ENCODE measurements around the gene C1R.

C1R gene

GRCh38 chr12:7067096-7067495 lies 25.1 kb downstream of the C1R start:
- H2AK5ac ChIP-seq (ENCODE audit: low read depth, low read length): no peak overlapping the region
- H3K4ac ChIP-seq (ENCODE audit: low read length): no peak overlapping the region
- no peak overlapping the region for H3K23ac ChIP-seq (ENCODE audit: low read depth, low read length, poor library complexity)
- no peak overlapping the region for H3K18ac ChIP-seq (ENCODE audit: low read length)
- H2AFZ ChIP-seq (ENCODE audit: low read length): no peak overlapping the region
- H3K27me3 ChIP-seq (ENCODE audit: control insufficient read depth in 3 of 3, insufficient read depth in 3 of 3, low read depth in 1 of 3, low read length in 3 of 3): no peaks in the 10 kb centered on the region
- no peak overlapping the region for H3K14ac ChIP-seq (ENCODE audit: low read length)
- no peak overlapping the region for H2BK120ac ChIP-seq (ENCODE audit: low read depth, low read length)
- H3K4me3 ChIP-seq (ENCODE audit: low read length in 2 of 2): no peak overlapping the region
- H3K4me1 ChIP-seq (ENCODE audit: control insufficient read depth in 2 of 2, insufficient read depth in 1 of 2, low read depth in 1 of 2, low read length in 2 of 2): no peaks in the 10 kb centered on the region
- H2BK12ac ChIP-seq (ENCODE audit: low read length): no peak overlapping the region
- H4K91ac ChIP-seq (ENCODE audit: low read depth, low read length, poor library complexity): no peak overlapping the region
- no peak overlapping the region for H4K8ac ChIP-seq (ENCODE audit: low read depth, low read length)
- no peak overlapping the region for H2BK15ac ChIP-seq (ENCODE audit: low read length)
- H3K9me3 ChIP-seq (replicated peaks in 1 of 2; ENCODE audit: control insufficient read depth in 2 of 2, insufficient read depth in 1 of 2, low read depth in 1 of 2, low read length in 2 of 2): no peaks in the 10 kb centered on the region
- no CpG with 5 or more reads among the region's 7 CpGs for WGBS, 2 donors (ENCODE audit: extremely low coverage in 2 of 2, insufficient read length in 2 of 2, insufficient replicate concordance in 1 of 2)
- no peak for DNase-seq (ENCODE audit: low spot score)
- no peak overlapping the region for H2BK5ac ChIP-seq (ENCODE audit: low read length)
- no peaks in the 10 kb centered on the region for H3K79me1 ChIP-seq (ENCODE audit: low read depth, low read length)
- no peak overlapping the region for H3K27ac ChIP-seq (replicated peaks; ENCODE audit: low read length)
- H3K36me3 ChIP-seq (replicated peaks in 1 of 2; ENCODE audit: control insufficient read depth in 2 of 2, insufficient read depth in 2 of 2, low read length in 2 of 2): no peaks in the 10 kb centered on the region
- H3K4me2 ChIP-seq (ENCODE audit: insufficient read depth, low read length, poor library complexity, severe bottlenecking): no peak overlapping the region
- no peak overlapping the region for H3K9ac ChIP-seq (ENCODE audit: low read depth, low read length, poor library complexity)

DNA sequence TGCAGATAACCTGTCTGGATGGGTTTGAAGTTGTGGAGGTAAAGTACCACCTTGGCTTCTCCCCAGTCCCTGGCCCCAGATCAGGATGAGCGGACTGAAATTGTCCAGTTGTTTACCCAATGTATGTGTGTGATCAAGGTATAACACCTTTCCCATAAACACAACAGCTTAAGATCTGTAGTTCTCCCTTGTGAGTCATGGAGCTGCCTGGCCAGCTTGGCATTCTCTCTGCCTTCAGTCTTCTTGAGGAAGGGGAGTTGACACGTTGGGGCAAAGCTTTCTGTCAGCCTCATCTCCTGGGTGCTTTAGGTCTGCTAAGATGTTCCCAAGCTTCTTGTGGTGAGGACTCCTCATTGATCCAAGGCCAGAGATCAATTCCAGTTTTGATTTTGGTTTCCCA lies 25.6 kb downstream of the C1R start:
- no peaks in the 10 kb centered on the region for H3K27me3 ChIP-seq (ENCODE audit: control insufficient read depth in 3 of 3, insufficient read depth in 3 of 3, low read depth in 1 of 3, low read length in 3 of 3)
- no peaks in the 10 kb centered on the region for H3K4me1 ChIP-seq (ENCODE audit: control insufficient read depth in 2 of 2, insufficient read depth in 1 of 2, low read depth in 1 of 2, low read length in 2 of 2)
- H3K23ac ChIP-seq (ENCODE audit: low read depth, low read length, poor library complexity): no peak overlapping the region
- no peak overlapping the region for H3K18ac ChIP-seq (ENCODE audit: low read length)
- H3K27ac ChIP-seq (replicated peaks; ENCODE audit: low read length): no peak overlapping the region
- DNase-seq (ENCODE audit: low spot score): no peak
- H3K9ac ChIP-seq (ENCODE audit: low read depth, low read length, poor library complexity): no peak overlapping the region
- H3K79me1 ChIP-seq (ENCODE audit: low read depth, low read length): no peaks in the 10 kb centered on the region
- no peak overlapping the region for H3K4me2 ChIP-seq (ENCODE audit: insufficient read depth, low read length, poor library complexity, severe bottlenecking)
- H3K36me3 ChIP-seq (replicated peaks in 1 of 2; ENCODE audit: control insufficient read depth in 2 of 2, insufficient read depth in 2 of 2, low read length in 2 of 2): no peaks in the 10 kb centered on the region
- H2BK120ac ChIP-seq (ENCODE audit: low read depth, low read length): no peak overlapping the region
- H2BK15ac ChIP-seq (ENCODE audit: low read length): no peak overlapping the region
- no peak overlapping the region for H3K14ac ChIP-seq (ENCODE audit: low read length)
- WGBS, 2 donors (ENCODE audit: extremely low coverage in 2 of 2, insufficient read length in 2 of 2, insufficient replicate concordance in 1 of 2): no CpG with 5 or more reads among the region's 2 CpGs
- H2BK5ac ChIP-seq (ENCODE audit: low read length): no peak overlapping the region
- no peaks in the 10 kb centered on the region for H3K9me3 ChIP-seq (replicated peaks in 1 of 2; ENCODE audit: control insufficient read depth in 2 of 2, insufficient read depth in 1 of 2, low read depth in 1 of 2, low read length in 2 of 2)
- no peak overlapping the region for H4K8ac ChIP-seq (ENCODE audit: low read depth, low read length)
- H4K91ac ChIP-seq (ENCODE audit: low read depth, low read length, poor library complexity): no peak overlapping the region
- H2BK12ac ChIP-seq (ENCODE audit: low read length): no peak overlapping the region
- H3K4ac ChIP-seq (ENCODE audit: low read length): no peak overlapping the region
- no peak overlapping the region for H2AK5ac ChIP-seq (ENCODE audit: low read depth, low read length)
- no peak overlapping the region for H2AFZ ChIP-seq (ENCODE audit: low read length)
- H3K4me3 ChIP-seq (ENCODE audit: low read length in 2 of 2): no peak overlapping the region

GRCh38 chr12:7065073-7065623 lies 27.1 kb downstream of the C1R start:
- H2AFZ ChIP-seq (ENCODE audit: low read length): no peak overlapping the region
- H3K4me3 ChIP-seq (ENCODE audit: low read length in 2 of 2): no peak overlapping the region
- H3K9ac ChIP-seq (ENCODE audit: low read depth, low read length, poor library complexity): no peak overlapping the region
- WGBS, 2 donors (ENCODE audit: extremely low coverage in 2 of 2, insufficient read length in 2 of 2, insufficient replicate concordance in 1 of 2): no CpG with 5 or more reads among the region's 7 CpGs
- H3K27ac ChIP-seq (replicated peaks; ENCODE audit: low read length): no peak overlapping the region
- no peak overlapping the region for H2BK12ac ChIP-seq (ENCODE audit: low read length)
- H3K79me1 ChIP-seq (ENCODE audit: low read depth, low read length): no peaks in the 10 kb centered on the region
- H3K23ac ChIP-seq (ENCODE audit: low read depth, low read length, poor library complexity): no peak overlapping the region
- no peak overlapping the region for H3K4me2 ChIP-seq (ENCODE audit: insufficient read depth, low read length, poor library complexity, severe bottlenecking)
- H4K91ac ChIP-seq (ENCODE audit: low read depth, low read length, poor library complexity): no peak overlapping the region
- peaks cover 0 to 5% of the 10 kb centered on the region in 2 donors for H3K4me1 ChIP-seq (ENCODE audit: control insufficient read depth in 2 of 2, insufficient read depth in 1 of 2, low read depth in 1 of 2, low read length in 2 of 2)
- H4K8ac ChIP-seq (ENCODE audit: low read depth, low read length): no peak overlapping the region
- H3K4ac ChIP-seq (ENCODE audit: low read length): no peak overlapping the region
- H2AK5ac ChIP-seq (ENCODE audit: low read depth, low read length): no peak overlapping the region
- no peak for DNase-seq (ENCODE audit: low spot score)
- no peak overlapping the region for H2BK120ac ChIP-seq (ENCODE audit: low read depth, low read length)
- H2BK5ac ChIP-seq (ENCODE audit: low read length): no peak overlapping the region
- H3K14ac ChIP-seq (ENCODE audit: low read length): no peak overlapping the region
- H3K36me3 ChIP-seq (replicated peaks in 1 of 2; ENCODE audit: control insufficient read depth in 2 of 2, insufficient read depth in 2 of 2, low read length in 2 of 2): no peaks in the 10 kb centered on the region
- no peaks in the 10 kb centered on the region for H3K27me3 ChIP-seq (ENCODE audit: control insufficient read depth in 3 of 3, insufficient read depth in 3 of 3, low read depth in 1 of 3, low read length in 3 of 3)
- no peak overlapping the region for H2BK15ac ChIP-seq (ENCODE audit: low read length)
- H3K9me3 ChIP-seq (replicated peaks in 1 of 2; ENCODE audit: control insufficient read depth in 2 of 2, insufficient read depth in 1 of 2, low read depth in 1 of 2, low read length in 2 of 2): no peaks in the 10 kb centered on the region
- no peak overlapping the region for H3K18ac ChIP-seq (ENCODE audit: low read length)

- DNase-seq (ENCODE audit: low spot score): no peak
- Histone ChIP-seq H3K79me1 (ENCODE audit: low read depth, low read length) (no peaks in the 10 kb centered on the region), H3K4ac (ENCODE audit: low read length) (no peak overlapping the region), H2BK120ac (ENCODE audit: low read depth, low read length) (no peak overlapping the region), H3K14ac (ENCODE audit: low read length) (no peak overlapping the region), H3K9me3 (replicated peaks in 1 of 2; ENCODE audit: control insufficient read depth in 2 of 2, insufficient read depth in 1 of 2, low read depth in 1 of 2, low read length in 2 of 2) (no peaks in the 10 kb centered on the region), H3K23ac (ENCODE audit: low read depth, low read length, poor library complexity) (no peak overlapping the region), H3K9ac (ENCODE audit: low read depth, low read length, poor library complexity) (no peak overlapping the region), H2BK12ac (ENCODE audit: low read length) (no peak overlapping the region), H4K91ac (ENCODE audit: low read depth, low read length, poor library complexity) (no peak overlapping the region), H2BK5ac (ENCODE audit: low read length) (no peak overlapping the region), H3K18ac (ENCODE audit: low read length) (no peak overlapping the region), H3K27me3 (ENCODE audit: control insufficient read depth in 3 of 3, insufficient read depth in 3 of 3, low read depth in 1 of 3, low read length in 3 of 3) (no peaks in the 10 kb centered on the region), H3K36me3 (replicated peaks in 1 of 2; ENCODE audit: control insufficient read depth in 2 of 2, insufficient read depth in 2 of 2, low read length in 2 of 2) (no peaks in the 10 kb centered on the region), H3K4me3 (ENCODE audit: low read length in 2 of 2) (no peak overlapping the region), H2AFZ (ENCODE audit: low read length) (no peak overlapping the region), H4K8ac (ENCODE audit: low read depth, low read length) (no peak overlapping the region), H2AK5ac (ENCODE audit: low read depth, low read length) (no peak overlapping the region), H3K4me1 (ENCODE audit: control insufficient read depth in 2 of 2, insufficient read depth in 1 of 2, low read depth in 1 of 2, low read length in 2 of 2) (peaks cover 0 to 5% of the 10 kb centered on the region in 2 donors), H3K4me2 (ENCODE audit: insufficient read depth, low read length, poor library complexity, severe bottlenecking) (no peak overlapping the region), H3K27ac (replicated peaks; ENCODE audit: low read length) (no peak overlapping the region), H2BK15ac (ENCODE audit: low read length) (no peak overlapping the region)
- WGBS, 2 donors (ENCODE audit: extremely low coverage in 2 of 2, insufficient read length in 2 of 2, insufficient replicate concordance in 1 of 2): no CpG with 5 or more reads among the region's 3 CpGs
Observed at GRCh38 chr12:7064516-7064915, 27.7 kb downstream of the C1R start.

All from neuronal stem cell (in vitro differentiated cells).